Pancreas (tissue), 10 donors: ENCODE results near the gene ERVK3-1. TPM values are rescaled to one million over a fixed set of nuclear protein-coding genes. Genes with fewer than 3 reads are reported as not detected.

Source experiments
- ATAC-seq, 4 donors: fragments of 200-7000 bp; cut with Tn5 transposase; one replicate each; pipeline versions ENCODE4 v1.8.0 to v1.9.1; 2020; ENCODE audit warnings: mild to moderate bottlenecking in 4 of 4, moderate library complexity in 4 of 4
- DNase-seq, 6 donors: peaks; one replicate each; pipeline ENCODE4 v3.0.0-alpha.2; 2020
- FAIRE-seq: peaks from 2 replicates; lab custom pipeline; 2012; peaks lifted over from hg19 to GRCh38; lab: Jason Lieb, UNC
- H3K27ac ChIP-seq, 4 donors: fragments of 200-600 bp; sonication (generic); 1 replicate in 3 of 4; 2 replicates in 1 of 4; pipeline versions ENCODE4 v1.5.0 to v1.8.0; 2020
- H3K27me3 ChIP-seq, 4 donors: fragments of 200-600 bp; one replicate each; pipeline ENCODE4 v1.8.0; 2021
- H3K36me3 ChIP-seq, 3 donors: fragments of 200-600 bp; sonication (generic) in 1 of 3; one replicate each; pipeline versions ENCODE4 v1.5.0 to v1.8.0; 2020 to 2021
- H3K4me1 ChIP-seq, 3 donors: fragments of 200-600 bp; one replicate each; pipeline ENCODE4 v1.8.0; 2021
- H3K4me3 ChIP-seq, 4 donors: fragments of 200-600 bp; sonication (generic) in 2 of 4; one replicate each; pipeline versions ENCODE4 v1.5.0 to v1.8.0; 2020 to 2021
- H3K9me3 ChIP-seq, 4 donors: fragments of 200-600 bp; one replicate each; pipeline ENCODE4 v1.8.0; 2021
- CTCF ChIP-seq, 4 donors: fragments of 200-600 bp; sonication (generic) in 3 of 4; IDR thresholded peaks; one replicate each; pipeline versions ENCODE4 v1.5.0 to v1.8.0; 2021; ENCODE audit warnings: antibody characterized with exemption in 4 of 4
- WGBS, 2 donors: extraction: QIAGEN DNeasy Blood & Tissue Kit; methylation state at CpG; one replicate each; pipeline ENCODE4 v1.1.7; 2013; 5-methylcytosine and 5-hydroxymethylcytosine counted together
- intact Hi-C, 3 donors: fragments of 100-400 bp; cut with DNase I; formaldehyde crosslinking; loops; one replicate each; pipeline versions ENCODE4 v1.11.1 to v1.14.2; 2022
- polyA plus RNA-seq, 2 donors: library from polyadenylated mRNA; stranded (reverse); fragments of 200-250 nt; gene quantifications; one replicate each; pipeline ENCODE4 v1.2.3, GENCODE V29; 2013
- total RNA-seq, 6 donors: library from RNA; stranded (reverse); fragmentation: NEBNext Ultra II Directional in 4 of 6; extraction: Animal tissue kit (Norgen Biotek cat#: 25700) in 4 of 6; gene quantifications; one replicate each; pipeline versions ENCODE4 v1.2.1 to v1.2.4, GENCODE V29; 2021 to 2023
- donor health status: healthy with polysubstance abuse.
- donor health status: DM: no; HTN: no; CAD: no; lungs with moderate emphysema.
- donor health status: DM: no; HTN: no; CAD: no.
- donor health status: control.
- donor health status: control.
- donor health status: Bipolar disorder and iron deficiency.
- donor health status: DM: yes; HTN: yes; CAD: no.
- donor health status: DM: no; HTN: no; CAD: no.
- donor health status: DM: no; HTN: no; CAD: no.
- donor health status: DM: yes; HTN: yes; CAD: no.

The ERVK3-1 gene
- total and polyA plus RNA-seq, 8 donors: 8.6 to 41.6 (median 15.6) TPM

- intact Hi-C loops: no loop called here
- WGBS, 2 donors: 94 to 96% methylated on average over 7 of the region's 7 CpGs
- Histone ChIP-seq H3K36me3 (peaks cover 4 to 18% (median 6%) of the 10 kb centered on the region in 3 donors), H3K27ac (no peak overlapping the region), H3K27me3 (no peaks in the 10 kb centered on the region), H3K4me1 (peaks cover 0 to 7% (median 0%) of the 10 kb centered on the region in 3 donors), H3K9me3 (no peaks in the 10 kb centered on the region), H3K4me3 (no peak overlapping the region)
- ATAC-seq (no peak), DNase-seq (no peak), FAIRE-seq (no peak)
- no peak for TF ChIP-seq CTCF (IDR thresholded peaks at IDR 0.05)
These were observed 6.2 kb downstream of the ERVK3-1 start for GRCh38 chr19:58311345-58311865.

GRCh38 chr19:58315580-58315979, 10.4 kb downstream of the ERVK3-1 start:
- no peak for FAIRE-seq
- Histone ChIP-seq H3K27ac (no peak overlapping the region), H3K4me1 (no peaks in the 10 kb centered on the region), H3K27me3 (no peaks in the 10 kb centered on the region), H3K4me3 (no peak overlapping the region), H3K9me3 (no peaks in the 10 kb centered on the region), H3K36me3 (peaks cover 4 to 18% (median 6%) of the 10 kb centered on the region in 3 donors)
- intact Hi-C loops: no loop called here
- 97 to 98% methylated on average over 2 of the region's 2 CpGs for WGBS, 2 donors
- ATAC-seq: no peak
- DNase-seq: no peak
- TF ChIP-seq CTCF (IDR thresholded peaks at IDR 0.05): no peak

GRCh38 chr19:58317476-58318072, 12.4 kb downstream of the ERVK3-1 start:
- no peaks in the 10 kb centered on the region for H3K4me1 ChIP-seq
- H3K4me3 ChIP-seq: no peak overlapping the region
- WGBS, 2 donors: 60 to 68% methylated on average over 7 of the region's 7 CpGs
- no peak overlapping the region for H3K27ac ChIP-seq
- TF ChIP-seq CTCF (IDR thresholded peaks at IDR 0.05): no peak
- FAIRE-seq (no peak), DNase-seq (no peak), ATAC-seq (peak in 2 of 4 donors; percentile 57 to 80)
- intact Hi-C loops: no loop called here
- no peaks in the 10 kb centered on the region for H3K27me3 ChIP-seq
- peaks cover 3 to 10% (median 4%) of the 10 kb centered on the region in 3 donors for H3K36me3 ChIP-seq
- H3K9me3 ChIP-seq: no peaks in the 10 kb centered on the region

GRCh38 chr19:58318297-58318696, 13.1 kb downstream of the ERVK3-1 start:
- intact Hi-C loops: no loop called here
- Histone ChIP-seq H3K27me3 (no peaks in the 10 kb centered on the region), H3K4me1 (no peaks in the 10 kb centered on the region), H3K36me3 (peaks cover 0 to 4% (median 3%) of the 10 kb centered on the region in 3 donors), H3K27ac (no peak overlapping the region), H3K9me3 (no peaks in the 10 kb centered on the region), H3K4me3 (no peak overlapping the region)
- ATAC-seq (no peak), DNase-seq (no peak), FAIRE-seq (no peak)
- 77 to 83% methylated on average over 4 of the region's 4 CpGs for WGBS, 2 donors
- no peak for TF ChIP-seq CTCF (IDR thresholded peaks at IDR 0.05)

GRCh38 chr19:58319241-58319640, 14.1 kb downstream of the ERVK3-1 start:
- ATAC-seq (no peak), FAIRE-seq (no peak), DNase-seq (no peak)
- no peaks in the 10 kb centered on the region for H3K36me3 ChIP-seq
- H3K4me1 ChIP-seq: no peaks in the 10 kb centered on the region
- H3K27me3 ChIP-seq: no peaks in the 10 kb centered on the region
- intact Hi-C loops: no loop called here
- no peak overlapping the region for H3K27ac ChIP-seq
- no peak for TF ChIP-seq CTCF (IDR thresholded peaks at IDR 0.05)
- no peaks in the 10 kb centered on the region for H3K9me3 ChIP-seq
- 92 to 94% methylated on average over 10 of the region's 10 CpGs for WGBS, 2 donors
- no peak overlapping the region for H3K4me3 ChIP-seq
